NT2/D1 (cell line): Measurements from ENCODE around the gene LINGO1.

ENCODE experiments used
- DNase-seq: peaks from one replicate; pipeline ENCODE4 v3.0.0-alpha.2; 2011; ENCODE audit warnings: low read depth, low spot score
- H3K27me3 ChIP-seq: 2 replicates; pipeline ENCODE4 v1.6.0; 2011; ENCODE audit warnings: mild to moderate bottlenecking; ENCODE audit not compliant: insufficient read length, insufficient read depth
- H3K36me3 ChIP-seq: 2 replicates; pipeline ENCODE4 v1.6.1; 2011; ENCODE audit warnings: mild to moderate bottlenecking, low read length, mixed read lengths; ENCODE audit not compliant: insufficient read depth, insufficient read length
- H3K4me1 ChIP-seq: 2 replicates; pipeline ENCODE4 v1.5.1; 2011; ENCODE audit not compliant: insufficient read depth, insufficient read length
- H3K4me3 ChIP-seq: 2 replicates; pipeline ENCODE4 v1.5.1; 2011; ENCODE audit warnings: low read depth; ENCODE audit not compliant: insufficient read length
- H3K9ac ChIP-seq: 2 replicates; pipeline ENCODE4 v1.6.0; 2011; ENCODE audit warnings: low read depth; ENCODE audit not compliant: insufficient read length
- H3K9me3 ChIP-seq: 2 replicates; pipeline ENCODE4 v1.5.1; 2011; ENCODE audit warnings: mild to moderate bottlenecking, low read length; ENCODE audit not compliant: insufficient read depth
- SUZ12 ChIP-seq: IDR thresholded peaks from 2 replicates; pipeline ENCODE4 v1.6.1; 2011; ENCODE audit not compliant: insufficient read length, insufficient read depth; ENCODE audit errors: extremely low read depth
- YY1 ChIP-seq: IDR thresholded peaks from 2 replicates; pipeline ENCODE4 v1.6.1; 2011; ENCODE audit not compliant: insufficient read length, insufficient read depth
- ZNF274 ChIP-seq: IDR thresholded peaks from 2 replicates; pipeline ENCODE4 v1.6.1; 2011; ENCODE audit warnings: mild to moderate bottlenecking, low read depth, low read length

The LINGO1 gene

GRCh38 chr15:77625376-77625775 lies 7.3 kb downstream of the LINGO1 start:
- TF ChIP-seq SUZ12 (no peak), YY1 (no peak), ZNF274 (no peak)
- H3K27me3 ChIP-seq, result no peaks in the 10 kb centered on the region
- H3K4me3 ChIP-seq, result no peak overlapping the region
- H3K9me3 ChIP-seq, result no peaks in the 10 kb centered on the region
- H3K4me1 ChIP-seq, result peaks cover 52% of the 10 kb centered on the region
- H3K36me3 ChIP-seq, result no peaks in the 10 kb centered on the region
- no peak for DNase-seq
- no peak overlapping the region for H3K9ac ChIP-seq

- no peaks in the 10 kb centered on the region for H3K9me3 ChIP-seq
- DNase-seq, result no peak
- H3K36me3 ChIP-seq, result no peaks in the 10 kb centered on the region
- no peak for TF ChIP-seq ZNF274
- no peak for TF ChIP-seq YY1
- no peak for TF ChIP-seq SUZ12
- no peaks in the 10 kb centered on the region for H3K27me3 ChIP-seq
- peaks cover 51% of the 10 kb centered on the region for H3K4me1 ChIP-seq
- H3K4me3 ChIP-seq, result no peak overlapping the region
- no peak overlapping the region for H3K9ac ChIP-seq
Measured at GRCh38 chr15:77624868-77625267, 7.8 kb downstream of the LINGO1 start.

DNA sequence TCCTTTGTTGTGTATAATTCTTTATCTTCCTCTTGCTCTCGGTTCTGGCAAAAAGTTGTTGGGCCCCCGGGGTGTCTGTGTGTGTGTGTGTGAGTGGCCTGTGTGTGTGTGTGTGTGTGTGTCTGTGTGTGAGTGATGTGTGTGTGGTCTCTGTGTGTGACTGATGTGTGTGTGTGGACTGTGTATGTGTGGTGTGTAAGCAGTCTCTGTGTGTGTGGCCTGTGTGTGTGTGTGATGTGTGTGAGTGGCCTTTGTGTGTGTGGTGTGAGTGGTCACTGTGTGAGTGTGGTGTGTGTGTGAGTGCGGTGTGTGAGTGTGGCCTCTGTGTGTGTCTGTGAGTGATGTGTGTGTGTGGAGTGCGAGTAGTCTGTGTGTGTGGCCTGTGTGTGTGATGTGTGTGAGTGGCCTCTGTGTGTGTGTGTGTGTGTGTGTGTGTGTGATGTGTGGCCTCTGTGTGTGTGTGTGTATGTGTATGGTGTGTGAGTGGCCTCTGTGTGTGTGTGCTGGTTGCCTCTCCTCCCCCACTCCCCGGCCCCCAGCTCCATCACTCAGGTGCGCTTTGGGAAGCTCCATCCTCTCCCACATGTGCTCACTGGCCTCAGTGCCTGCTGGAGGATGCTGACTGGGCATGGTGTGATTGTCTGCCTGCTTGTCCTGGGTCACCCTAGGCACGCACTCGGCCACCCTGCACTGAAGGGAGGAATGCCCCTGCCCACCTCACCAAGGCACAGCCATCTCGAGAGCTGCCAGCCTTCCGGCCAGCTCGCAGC lies 8.8 kb downstream of the LINGO1 start:
- no peaks in the 10 kb centered on the region for H3K36me3 ChIP-seq
- peaks cover 46% of the 10 kb centered on the region for H3K4me1 ChIP-seq
- H3K4me3 ChIP-seq, result no peak overlapping the region
- peak overlapping the region; percentile 24 for H3K9ac ChIP-seq
- H3K27me3 ChIP-seq, result no peaks in the 10 kb centered on the region
- no peak for TF ChIP-seq SUZ12
- no peak for TF ChIP-seq ZNF274
- TF ChIP-seq YY1, result no peak
- H3K9me3 ChIP-seq, result no peaks in the 10 kb centered on the region
- DNase-seq, result no peak

DNA sequence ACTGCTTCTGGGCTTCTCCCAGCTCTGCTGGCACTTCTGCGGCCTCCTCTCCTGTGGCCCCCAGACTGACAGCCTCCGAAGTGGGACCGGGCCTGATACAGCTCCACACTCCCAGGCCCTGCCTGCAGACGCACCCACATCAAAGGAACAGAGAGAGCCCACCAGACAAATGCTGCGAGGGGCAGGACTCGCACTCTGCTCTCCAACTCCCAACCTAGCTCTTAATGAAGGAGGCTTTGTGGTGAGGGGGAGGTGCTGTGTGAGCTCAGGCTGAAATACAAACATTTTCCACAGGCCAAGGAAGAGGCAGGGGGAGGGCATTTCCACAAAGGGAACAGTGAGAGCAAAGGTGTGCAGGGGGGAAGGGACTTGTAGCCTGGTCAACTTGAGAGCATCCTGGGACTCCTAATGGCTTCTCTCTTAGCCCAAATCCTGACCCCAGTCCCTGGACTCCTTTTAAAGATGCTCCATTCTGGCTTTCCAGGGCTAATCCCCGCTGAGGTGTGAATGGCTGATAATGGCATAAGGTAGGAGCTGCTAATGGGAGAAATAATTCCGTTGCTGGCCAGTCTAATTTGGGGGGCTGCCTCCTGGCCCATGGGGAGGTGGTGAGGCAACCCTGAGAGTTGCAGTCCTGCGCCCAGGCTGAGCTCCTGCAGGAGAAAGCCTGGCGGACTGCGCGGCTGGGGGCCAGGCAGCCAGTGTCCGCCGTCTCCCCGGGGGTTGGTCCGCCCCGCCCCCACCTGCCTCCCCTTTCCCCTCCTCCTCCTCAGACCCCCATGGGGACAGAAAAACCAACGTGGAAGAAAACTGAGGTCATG lies 9.6 kb downstream of the LINGO1 start:
- peak overlapping the region; percentile 1 for H3K4me3 ChIP-seq
- no peaks in the 10 kb centered on the region for H3K36me3 ChIP-seq
- peak overlapping the region; percentile 71 for H3K9ac ChIP-seq
- H3K9me3 ChIP-seq, result no peaks in the 10 kb centered on the region
- no peak for DNase-seq
- TF ChIP-seq ZNF274 (no peak), YY1 (no peak), SUZ12 (no peak)
- peaks cover 44% of the 10 kb centered on the region for H3K4me1 ChIP-seq
- H3K27me3 ChIP-seq, result no peaks in the 10 kb centered on the region

DNA sequence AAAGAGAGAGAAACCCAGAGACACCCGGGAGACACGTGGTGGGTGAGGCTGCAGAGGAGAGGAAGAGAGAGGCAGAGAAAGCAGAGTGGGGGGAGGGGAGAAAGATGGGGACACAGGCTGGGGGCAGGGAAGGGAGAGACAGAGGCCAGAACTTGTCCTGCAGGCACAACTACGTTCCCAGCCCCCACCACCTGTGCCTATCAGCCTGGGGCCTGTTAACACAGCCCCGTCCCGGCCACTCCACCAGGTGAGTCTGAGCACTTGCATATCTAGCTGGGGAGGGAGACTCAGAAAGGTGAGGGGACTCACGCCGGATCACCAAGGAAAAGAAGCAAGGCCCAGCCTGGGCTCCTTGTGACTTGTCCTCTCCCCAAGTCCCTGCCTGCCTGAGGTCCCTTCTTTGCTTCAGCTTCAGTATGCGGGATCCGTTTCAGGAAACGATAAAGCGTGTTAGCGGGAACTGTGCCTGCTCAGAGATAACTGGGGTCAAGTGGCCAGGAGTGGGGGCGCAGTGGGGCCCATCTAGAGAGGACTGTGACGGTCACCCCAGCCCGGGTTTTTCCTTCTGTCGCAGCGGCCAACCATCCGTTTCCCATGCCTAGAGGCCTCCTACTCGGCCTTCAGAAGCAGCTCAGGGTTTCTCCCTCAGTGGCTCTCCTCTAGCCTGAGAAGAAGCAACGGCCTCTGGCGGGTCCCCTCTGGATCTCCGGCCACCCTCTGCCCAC lies 10.3 kb downstream of the LINGO1 start:
- Histone ChIP-seq H3K4me3 (peak overlapping the region; percentile 1), H3K9ac (peak overlapping the region; percentile 71), H3K27me3 (no peaks in the 10 kb centered on the region), H3K9me3 (no peaks in the 10 kb centered on the region), H3K4me1 (peaks cover 42% of the 10 kb centered on the region), H3K36me3 (no peaks in the 10 kb centered on the region)
- TF ChIP-seq SUZ12, result no peak
- no peak for TF ChIP-seq ZNF274
- no peak for TF ChIP-seq YY1
- no peak for DNase-seq

- peaks cover 47% of the 10 kb centered on the region for H3K4me1 ChIP-seq
- no peaks in the 10 kb centered on the region for H3K36me3 ChIP-seq
- DNase-seq, result no peak
- H3K27me3 ChIP-seq, result no peaks in the 10 kb centered on the region
- H3K9me3 ChIP-seq, result no peaks in the 10 kb centered on the region
- no peak for TF ChIP-seq YY1
- no peak for TF ChIP-seq ZNF274
- TF ChIP-seq SUZ12, result no peak
- H3K9ac ChIP-seq, result peak overlapping the region; percentile 71
- H3K4me3 ChIP-seq, result no peak overlapping the region
Measured at GRCh38 chr15:77621847-77622208, 10.9 kb downstream of the LINGO1 start.
